Mesodermal cell (in vitro differentiated cells): Measurements from ENCODE around the gene PTPRS.
"Not testable (repeated sequence)": the region's sequence is repeated elsewhere in the genome, so short reads cannot be mapped to it uniquely, and the experiment has no call there.

Experiments
- H3K27ac ChIP-seq: 2 replicates; pipeline ENCODE4 v1.7.0; 2013; ENCODE audit warnings: mild to moderate bottlenecking, low read depth, low read length, moderate library complexity; ENCODE audit not compliant: severe bottlenecking
- H3K36me3 ChIP-seq: 2 replicates; pipeline ENCODE4 v1.7.1; 2013; ENCODE audit warnings: mild to moderate bottlenecking, low read length, moderate library complexity; ENCODE audit not compliant: control insufficient read depth, insufficient read depth
- H3K4me1 ChIP-seq: one replicate; pipeline ENCODE4 v1.7.1; 2013; ENCODE audit warnings: mild to moderate bottlenecking, low read length; ENCODE audit not compliant: insufficient read depth, control insufficient read depth, poor library complexity, severe bottlenecking
- H3K4me3 ChIP-seq: 2 replicates; pipeline ENCODE4 v1.7.0; 2013; ENCODE audit warnings: low read length, control low read depth, mild to moderate bottlenecking; ENCODE audit not compliant: insufficient read depth, poor library complexity, severe bottlenecking; ENCODE audit errors: extremely low read depth
- H3K9me3 ChIP-seq: 2 replicates; pipeline ENCODE4 v1.7.1; 2013; ENCODE audit warnings: mild to moderate bottlenecking, low read length, moderate library complexity; ENCODE audit not compliant: control insufficient read depth
- WGBS, 2 experiments: methylation state at CpG; one replicate each; pipeline ENCODE4 v1.1.5; 2013; ENCODE audit warnings: missing lambda C conversion rate in 2 of 2; ENCODE audit not compliant: insufficient coverage in 2 of 2; 5-methylcytosine and 5-hydroxymethylcytosine counted together

Gene PTPRS

DNA sequence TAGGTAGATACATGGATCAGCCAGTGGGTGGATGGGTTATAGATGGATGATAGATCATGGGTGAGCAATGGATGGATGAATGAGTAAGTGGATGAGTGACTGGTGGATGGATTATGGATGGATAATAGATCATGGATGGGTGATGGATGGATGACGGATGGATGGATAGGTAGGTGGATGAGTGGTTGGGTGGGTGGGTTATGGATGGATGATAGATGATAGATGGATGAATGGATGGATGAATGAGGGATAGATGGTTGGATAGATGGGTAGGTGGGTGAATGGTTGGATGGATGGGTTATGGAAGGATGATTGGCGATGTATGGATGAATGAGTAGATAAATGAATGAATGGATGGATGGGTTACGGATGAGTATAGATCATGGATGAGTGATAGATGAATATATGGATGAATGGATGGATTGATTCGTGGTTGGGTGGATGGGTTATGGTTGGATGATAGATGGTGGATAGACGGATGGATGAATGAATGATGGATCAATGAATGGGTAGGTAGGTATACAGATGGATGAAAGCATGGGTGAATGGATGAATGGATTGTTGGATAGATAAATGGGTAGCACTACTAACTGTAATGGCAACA lies 27.0 kb upstream of the PTPRS start:
- 81 to 82% methylated on average over 5 of the region's 5 CpGs for WGBS, 2 experiments

DNA sequence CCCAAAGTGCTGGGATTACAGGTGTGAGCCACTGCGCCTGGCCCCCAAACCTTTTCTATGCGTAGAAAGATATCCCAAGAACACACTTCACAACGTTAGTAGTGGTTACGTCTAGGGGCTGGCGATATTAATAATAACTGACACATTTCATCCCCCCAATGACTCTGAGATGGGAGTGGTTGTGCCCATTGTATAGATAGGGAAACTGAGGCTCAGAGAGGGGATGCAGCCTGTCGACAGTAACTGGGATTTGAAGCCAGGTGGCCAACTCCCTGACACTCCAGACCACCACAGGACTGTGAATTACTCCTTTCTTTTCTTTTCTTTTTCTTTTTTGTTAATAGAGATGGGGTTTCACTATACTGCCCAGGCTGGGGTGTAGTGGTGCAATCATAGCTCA lies 25.3 kb upstream of the PTPRS start:
- Histone ChIP-seq H3K27ac (no peak overlapping the region), H3K36me3 (no peaks in the 10 kb centered on the region), H3K9me3 (no peaks in the 10 kb centered on the region), H3K4me1 (no peaks in the 10 kb centered on the region), H3K4me3 (no peak overlapping the region)
- WGBS, 2 experiments, result 100% methylated on average over 1 to 2 of the region's 6 CpGs

More for the DNA sequence above, 27.0 kb upstream of the PTPRS start:
- no peaks in the 10 kb centered on the region for H3K9me3 ChIP-seq
- no peaks in the 10 kb centered on the region for H3K36me3 ChIP-seq
- no peak overlapping the region for H3K27ac ChIP-seq
- H3K4me3 ChIP-seq, result no peak overlapping the region
- no peaks in the 10 kb centered on the region for H3K4me1 ChIP-seq

- Histone ChIP-seq H3K4me1 (no peaks in the 10 kb centered on the region), H3K36me3 (no peaks in the 10 kb centered on the region), H3K4me3 (no peak overlapping the region), H3K27ac (no peak overlapping the region), H3K9me3 (no peaks in the 10 kb centered on the region)
- 9 to 24% methylated on average over 3 to 5 of the region's 7 CpGs for WGBS, 2 experiments
These were observed 24.1 kb upstream of the PTPRS start for GRCh38 chr19:5364674-5365073.

DNA sequence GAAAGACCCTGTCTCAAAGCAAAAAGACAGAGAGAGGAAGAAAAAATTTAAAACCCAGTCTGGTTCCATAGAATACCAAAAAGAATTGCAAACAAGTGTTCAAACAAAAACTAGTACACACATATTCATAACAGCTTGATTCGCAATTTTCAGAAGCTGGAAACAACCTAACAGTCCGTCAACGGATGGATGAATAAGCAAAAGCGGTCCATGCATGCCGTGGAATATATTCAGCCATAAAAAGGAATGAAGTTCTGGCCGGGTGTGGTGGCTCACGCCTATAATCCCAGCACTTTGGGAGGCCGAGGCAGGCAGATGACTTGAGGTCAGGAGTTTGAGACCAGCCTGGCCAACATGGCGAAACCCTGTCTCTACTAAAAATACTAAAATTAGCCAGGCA lies 21.2 kb upstream of the PTPRS start:
- not testable (repeated sequence) for H3K27ac ChIP-seq, H3K4me1 ChIP-seq, H3K36me3 ChIP-seq, H3K9me3 ChIP-seq, H3K4me3 ChIP-seq
- 86 to 93% methylated on average over 8 of the region's 9 CpGs for WGBS, 2 experiments

GRCh38 chr19:5361407-5361806 lies 20.8 kb upstream of the PTPRS start:
- Histone ChIP-seq H3K27ac (no peak overlapping the region), H3K4me3 (no peak overlapping the region), H3K9me3 (no peaks in the 10 kb centered on the region), H3K4me1 (no peaks in the 10 kb centered on the region), H3K36me3 (no peaks in the 10 kb centered on the region)
- WGBS, 2 experiments, result 81 to 93% methylated on average over 3 to 4 of the region's 4 CpGs

DNA sequence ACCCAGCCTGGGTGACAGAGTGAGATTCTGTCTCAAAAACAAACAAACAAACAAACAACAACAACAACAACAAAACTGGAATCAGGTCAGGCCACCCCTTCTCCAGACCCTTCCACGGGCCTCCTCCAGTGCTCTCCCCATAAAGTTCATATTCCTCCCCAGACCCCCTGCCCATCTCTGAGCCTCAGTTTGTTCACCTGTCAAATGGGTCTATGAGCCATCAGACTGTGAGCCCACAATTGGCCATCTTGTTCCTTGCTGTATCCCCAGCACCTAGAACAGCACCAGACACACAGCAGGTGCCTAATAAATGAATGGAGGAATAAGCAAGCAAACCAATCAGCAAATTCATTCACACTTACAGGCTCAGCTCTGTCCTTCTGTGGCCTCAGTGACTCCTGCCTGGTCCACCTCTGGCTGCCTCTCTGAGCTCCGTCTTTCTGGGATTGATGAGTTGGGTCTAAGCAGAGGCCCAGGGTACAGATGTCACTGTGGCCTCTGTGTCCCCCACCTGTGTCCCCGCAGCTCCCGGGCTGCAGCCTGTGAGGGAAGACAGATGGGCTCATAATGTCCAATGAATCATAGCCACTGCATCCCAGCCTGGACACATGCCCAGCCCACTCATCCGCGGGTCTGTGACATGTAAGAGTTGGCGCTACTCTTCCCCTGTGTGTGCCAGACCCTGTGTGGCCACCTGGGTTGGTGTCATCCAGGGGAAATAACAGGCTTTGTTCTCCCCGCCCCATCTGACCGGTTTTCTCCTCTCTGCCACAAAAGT lies 19.6 kb upstream of the PTPRS start:
- Histone ChIP-seq H3K27ac (no peak overlapping the region), H3K9me3 (no peaks in the 10 kb centered on the region), H3K4me3 (no peak overlapping the region), H3K4me1 (no peaks in the 10 kb centered on the region), H3K36me3 (no peaks in the 10 kb centered on the region)
- WGBS, 2 experiments, result 78 to 81% methylated on average over 7 of the region's 9 CpGs

DNA sequence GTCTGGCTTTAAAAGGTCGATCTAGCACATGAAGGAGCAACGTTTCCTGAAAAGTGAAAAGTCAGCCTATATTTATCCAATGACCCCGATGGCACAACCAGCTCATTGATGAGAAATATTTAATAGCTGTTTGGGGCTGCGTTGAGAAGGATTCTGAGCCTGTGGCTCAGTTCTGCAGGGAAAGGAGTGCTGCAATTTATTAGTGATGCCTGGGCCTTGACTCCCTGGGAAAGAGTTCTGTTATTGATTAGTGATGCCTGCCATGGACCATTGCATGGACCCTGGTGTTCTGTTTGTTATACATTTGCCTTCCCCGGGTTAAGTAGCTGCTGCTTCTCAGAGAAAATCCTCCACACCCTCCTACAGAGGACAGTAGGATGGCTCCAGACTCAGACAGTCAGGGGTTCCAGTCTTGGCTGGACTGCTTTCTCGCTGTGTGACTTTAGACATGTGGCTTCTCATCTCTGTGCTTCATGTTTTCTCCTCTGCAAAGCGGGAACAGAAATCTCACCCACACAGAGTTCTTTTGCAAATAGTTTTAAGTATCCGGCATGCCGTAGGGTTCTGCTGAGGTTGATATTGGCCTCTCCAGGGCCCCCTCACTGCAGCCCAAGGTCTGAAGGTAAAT lies 17.7 kb upstream of the PTPRS start:
- Histone ChIP-seq H3K27ac (no peak overlapping the region), H3K36me3 (no peaks in the 10 kb centered on the region), H3K9me3 (no peaks in the 10 kb centered on the region), H3K4me1 (no peaks in the 10 kb centered on the region), H3K4me3 (no peak overlapping the region)
- 73 to 81% methylated on average over 6 to 8 of the region's 9 CpGs for WGBS, 2 experiments

DNA sequence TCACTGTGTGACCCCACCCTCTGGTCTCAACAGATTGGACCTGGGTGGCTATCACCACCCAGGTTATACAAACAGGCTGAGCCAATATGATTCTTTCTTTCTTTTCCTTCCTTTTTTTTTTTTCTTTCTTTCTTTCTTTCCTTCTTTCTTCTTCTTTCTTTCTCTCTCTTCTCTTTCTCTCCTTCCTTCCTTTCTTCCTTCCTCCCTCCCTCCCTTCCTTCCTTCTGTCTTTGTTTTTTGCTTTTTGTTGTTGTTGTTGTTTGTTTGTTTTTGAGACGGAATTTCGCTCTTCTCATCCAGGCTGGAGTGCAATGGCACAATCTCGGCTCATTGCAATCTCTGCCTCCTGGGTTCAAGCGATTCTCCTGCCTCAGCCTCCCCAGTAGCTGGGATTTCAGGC lies 17.0 kb upstream of the PTPRS start:
- H3K4me3 ChIP-seq, result no peak overlapping the region
- H3K27ac ChIP-seq, result no peak overlapping the region
- H3K36me3 ChIP-seq, result no peaks in the 10 kb centered on the region
- 80 to 81% methylated on average over 4 of the region's 4 CpGs for WGBS, 2 experiments
- H3K4me1 ChIP-seq, result no peaks in the 10 kb centered on the region
- no peaks in the 10 kb centered on the region for H3K9me3 ChIP-seq

GRCh38 chr19:5356918-5357317 lies 16.3 kb upstream of the PTPRS start:
- no peak overlapping the region for H3K4me3 ChIP-seq

DNA sequence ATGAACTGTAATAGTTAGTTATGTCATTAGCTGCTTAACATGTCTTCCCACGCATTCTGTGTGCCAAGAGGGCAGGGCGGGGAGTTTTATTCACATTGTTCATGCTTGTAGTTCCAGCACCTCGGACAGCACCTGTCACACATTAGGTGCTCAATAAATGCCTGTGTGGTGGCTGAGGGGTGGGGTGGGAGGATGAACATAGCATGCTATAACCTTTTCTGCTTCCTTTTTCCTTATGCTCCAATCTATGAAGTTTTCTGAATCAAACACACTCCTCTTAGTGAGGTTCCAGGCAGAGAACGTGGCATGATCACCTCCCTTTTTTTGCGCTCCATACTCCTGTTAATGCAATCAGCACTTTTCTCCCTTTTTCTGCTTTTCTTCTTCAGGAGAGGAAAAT lies 15.8 kb upstream of the PTPRS start:
- no peak overlapping the region for H3K4me3 ChIP-seq
- H3K27ac ChIP-seq, result no peak overlapping the region
- H3K36me3 ChIP-seq, result no peaks in the 10 kb centered on the region
- 78 to 83% methylated on average over 4 of the region's 5 CpGs for WGBS, 2 experiments
- no peaks in the 10 kb centered on the region for H3K9me3 ChIP-seq
- no peaks in the 10 kb centered on the region for H3K4me1 ChIP-seq

More at GRCh38 chr19:5356918-5357317, 16.3 kb upstream of the PTPRS start:
- WGBS, 2 experiments, result 67 to 75% methylated on average over 11 to 13 of the region's 13 CpGs
- no peaks in the 10 kb centered on the region for H3K9me3 ChIP-seq
- no peak overlapping the region for H3K27ac ChIP-seq
- no peaks in the 10 kb centered on the region for H3K4me1 ChIP-seq
- H3K36me3 ChIP-seq, result no peaks in the 10 kb centered on the region

- 64 to 81% methylated on average over 2 to 5 of the region's 5 CpGs for WGBS, 2 experiments
- Histone ChIP-seq H3K36me3 (no peaks in the 10 kb centered on the region), H3K4me3 (no peak overlapping the region), H3K9me3 (no peaks in the 10 kb centered on the region), H3K4me1 (no peaks in the 10 kb centered on the region), H3K27ac (no peak overlapping the region)
These were observed 15.1 kb upstream of the PTPRS start for GRCh38 chr19:5355693-5356092.
